RPMI8226 (cell line): Measurements from ENCODE around the gene KLF13.
A peak's percentile ranks its signal among the peaks of the same experiment; 100 is the strongest.

Experiments used
- DNase-seq: peaks from one replicate; pipeline ENCODE4 v3.0.0-alpha.2; 2015

KLF13 gene

GRCh38 chr15:31326156-31326874 is at the start of gene KLF13:
TSS of gene KLF13 (plus strand) at chr15:31326835. CDS start at chr15:31327213, 378 bp downstream.
- DNase-seq, result peak; percentile 96

- DNase-seq, result no peak
These were observed 49.1 kb upstream of the KLF13 start for GRCh38 chr15:31277335-31278060.

DNA sequence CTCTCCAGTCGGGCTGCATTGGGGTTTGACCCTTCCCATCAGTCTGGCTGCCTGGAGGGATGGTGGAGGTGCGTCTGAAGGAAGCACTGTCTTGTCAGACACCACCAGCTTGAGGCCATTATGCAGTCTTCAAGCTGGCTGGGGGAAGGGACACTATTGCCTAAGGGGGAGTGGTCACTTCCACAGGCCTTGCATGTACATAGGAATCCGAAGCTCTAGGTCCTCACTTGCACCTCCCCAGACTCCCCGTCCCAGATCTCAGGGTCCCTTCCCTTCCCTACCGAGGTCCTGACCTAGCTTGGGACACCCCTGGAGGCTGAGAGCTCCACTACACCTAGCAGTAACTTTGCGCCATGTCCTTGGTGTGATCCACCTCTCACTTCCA is 48.6 kb upstream of the KLF13 start:
- no peak for DNase-seq

GRCh38 chr15:31278544-31279220 is 48.0 kb upstream of the KLF13 start:
- no peak for DNase-seq

- DNase-seq, result no peak
These were observed 47.2 kb upstream of the KLF13 start for GRCh38 chr15:31279221-31280045.

DNA sequence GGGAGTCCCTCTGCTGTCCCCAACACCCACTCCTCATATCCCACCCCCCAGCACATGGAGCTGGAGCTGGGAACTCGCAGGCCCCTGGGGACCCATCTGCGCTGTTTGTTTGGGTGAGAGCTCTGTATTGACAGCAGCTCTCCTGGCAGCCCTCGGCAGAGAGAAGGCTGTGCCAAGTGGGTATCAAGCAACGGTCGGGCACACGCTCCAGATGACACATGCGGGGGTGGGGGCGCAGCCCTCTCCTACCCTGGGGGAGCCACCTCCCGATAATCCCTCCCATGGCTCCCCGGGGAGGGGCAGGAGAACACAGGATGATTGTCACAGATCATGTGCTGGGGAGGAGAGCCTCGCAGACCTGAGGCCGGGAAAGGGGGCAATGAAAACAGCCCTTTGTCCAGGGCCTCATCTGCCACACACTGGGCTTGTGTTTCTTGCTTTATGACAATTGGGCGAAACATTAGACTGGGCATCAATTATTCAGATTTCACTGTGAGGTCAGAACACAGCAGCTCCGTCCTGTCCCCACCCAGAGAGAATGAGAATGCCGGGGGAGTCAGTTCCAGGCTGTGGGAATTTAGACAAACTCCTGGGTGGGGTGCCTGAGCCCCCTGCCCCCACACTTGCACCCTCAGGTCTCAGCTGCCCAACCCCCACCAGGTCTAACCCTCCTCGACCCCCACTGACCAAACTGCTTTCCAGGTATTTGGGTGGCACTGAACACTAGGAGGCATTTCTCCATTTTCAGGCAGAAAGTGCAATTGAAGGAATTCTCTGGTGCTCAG is 46.4 kb upstream of the KLF13 start:
- DNase-seq, result no peak

- DNase-seq, result no peak
These were observed 45.8 kb upstream of the KLF13 start for GRCh38 chr15:31280831-31281216.

GRCh38 chr15:31283043-31283442 is 43.6 kb upstream of the KLF13 start:
- no peak for DNase-seq

DNA sequence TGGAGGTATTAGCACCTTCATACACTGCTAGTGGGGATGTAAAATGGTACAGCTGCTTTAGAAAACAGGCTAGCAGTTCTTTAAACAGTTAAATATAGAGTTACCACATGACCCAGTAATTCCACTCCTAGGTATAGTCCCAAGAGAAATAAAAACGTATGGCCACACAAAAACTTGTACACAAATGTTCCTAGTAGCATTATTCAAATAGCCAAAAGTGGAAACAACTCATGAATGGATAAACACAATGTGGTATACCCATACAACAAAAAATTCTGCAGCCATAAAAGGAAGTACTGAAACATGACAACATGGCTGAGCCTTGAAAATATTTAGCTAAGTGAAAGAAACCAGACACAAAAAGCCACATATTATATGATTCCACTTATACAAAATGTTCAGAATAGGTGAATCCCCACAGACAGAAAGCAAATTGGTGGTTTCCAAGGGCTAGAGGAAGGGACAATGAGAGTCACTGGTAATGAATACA is 40.8 kb upstream of the KLF13 start:
- no peak for DNase-seq

GRCh38 chr15:31291048-31291578 is 35.5 kb upstream of the KLF13 start:
- no peak for DNase-seq

GRCh38 chr15:31292391-31293015 is 34.1 kb upstream of the KLF13 start:
- DNase-seq, result no peak

GRCh38 chr15:31293655-31294054 is 33.0 kb upstream of the KLF13 start:
- no peak for DNase-seq

GRCh38 chr15:31294067-31294466 is 32.6 kb upstream of the KLF13 start:
- no peak for DNase-seq

DNA sequence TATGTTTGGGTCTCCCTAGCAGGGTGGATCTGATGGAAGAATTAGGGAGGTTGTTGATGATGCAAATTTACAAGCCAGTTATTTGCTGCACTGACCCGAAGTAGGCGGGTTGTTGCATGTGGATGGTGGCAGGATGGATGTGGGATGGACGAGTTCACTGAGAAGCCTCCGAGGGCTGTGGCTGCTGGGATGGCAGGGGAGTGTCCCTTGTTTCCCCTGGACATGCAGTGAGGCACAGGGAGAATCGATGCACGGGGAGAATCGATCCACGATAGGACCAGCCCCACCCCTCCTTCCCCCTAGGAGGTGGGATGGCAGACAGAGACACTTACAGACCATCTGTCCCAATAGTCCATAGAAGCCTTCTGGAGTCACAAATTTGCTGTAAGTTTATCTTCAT is 31.0 kb upstream of the KLF13 start:
- no peak for DNase-seq

DNA sequence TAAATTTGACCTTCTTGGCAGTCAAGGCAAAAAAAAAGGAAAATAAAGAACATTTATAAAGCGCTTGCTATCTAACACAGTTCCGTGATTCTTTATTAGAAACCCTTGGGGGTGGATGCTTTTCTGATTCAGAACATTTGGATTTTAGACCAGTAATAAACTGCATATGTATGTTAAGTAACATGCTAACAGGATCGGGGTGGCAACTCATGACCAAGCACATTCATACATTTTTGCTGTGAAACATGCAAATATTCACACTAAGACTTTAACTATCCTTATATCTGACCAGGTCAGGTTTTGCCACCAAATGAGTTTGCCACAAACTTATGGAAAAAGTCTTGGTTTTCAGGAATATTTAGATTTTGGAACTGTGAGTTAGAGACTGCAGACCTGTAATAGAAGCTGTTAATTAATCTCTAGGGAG is 30.4 kb upstream of the KLF13 start:
- DNase-seq, result no peak

- no peak for DNase-seq
These were observed 29.7 kb upstream of the KLF13 start for GRCh38 chr15:31296646-31297574.

DNA sequence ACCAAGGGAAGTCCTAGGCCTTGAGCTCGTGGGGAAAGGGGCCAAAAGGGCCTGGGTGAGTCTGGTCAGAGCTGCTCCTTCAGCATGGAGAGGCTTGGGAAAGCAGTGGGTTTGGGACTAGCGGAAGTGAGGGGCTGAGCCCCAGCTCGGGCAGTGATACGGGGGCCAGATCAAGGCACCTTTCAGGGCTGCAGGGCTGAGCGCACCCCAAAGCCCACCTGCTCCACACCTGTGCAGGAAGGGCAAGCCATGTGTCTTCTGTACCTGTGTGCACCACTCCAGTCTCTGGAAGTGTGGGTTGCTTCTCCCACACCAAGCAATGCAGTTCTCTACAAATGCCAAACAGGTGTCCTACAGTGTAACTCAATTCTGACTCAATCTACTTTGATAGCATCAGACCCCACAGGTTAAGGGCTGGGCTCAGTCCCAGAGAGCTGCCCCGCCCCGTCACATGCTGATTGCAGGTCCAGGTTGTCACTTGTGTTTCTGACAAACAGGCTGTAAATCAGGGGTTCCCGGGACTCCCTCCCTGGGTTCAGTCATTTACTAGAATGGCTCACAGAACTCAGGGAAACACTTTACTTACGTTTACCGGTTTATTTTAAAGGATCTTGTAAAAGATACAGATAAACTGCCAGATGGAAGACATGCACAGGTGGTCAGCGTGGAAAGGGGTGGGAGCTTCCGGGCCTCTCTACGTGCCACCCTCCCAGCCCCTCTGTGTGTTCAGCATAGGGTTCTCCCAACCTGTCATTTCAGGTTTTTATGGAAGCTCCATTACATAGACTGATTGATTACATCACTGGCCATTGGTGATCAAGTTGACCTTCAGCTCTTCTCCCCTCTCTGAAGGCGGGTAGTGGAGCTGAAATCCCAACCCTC is 28.8 kb upstream of the KLF13 start:
- no peak for DNase-seq

DNA sequence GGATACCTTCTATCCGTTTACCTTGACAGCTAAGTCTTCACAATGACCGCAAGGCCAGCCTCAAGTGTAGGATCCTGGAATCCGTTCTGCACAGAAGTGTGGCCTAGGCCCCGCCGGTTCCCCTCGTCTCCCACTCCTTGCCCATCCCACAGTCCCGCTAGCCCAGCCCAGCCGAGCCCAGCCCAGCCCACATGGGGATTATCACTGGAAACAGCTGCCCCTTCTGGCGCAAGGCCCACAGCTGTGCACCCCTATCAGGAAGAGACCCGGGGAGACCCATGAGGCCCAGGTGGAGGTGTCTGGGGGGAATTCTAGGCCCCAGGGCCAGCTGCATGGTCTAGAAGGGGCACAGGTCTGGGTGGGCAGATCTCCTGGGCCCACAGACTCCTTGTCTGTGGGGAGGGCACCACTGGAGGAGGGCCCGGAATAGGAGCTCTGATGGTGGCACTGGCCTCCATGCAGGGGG is 27.9 kb upstream of the KLF13 start:
- no peak for DNase-seq

GRCh38 chr15:31300208-31300661 is 26.4 kb upstream of the KLF13 start:
- DNase-seq, result no peak
